ENCODE measurements around the gene SERBP1.
"Not testable (repeated sequence)": the region's sequence is repeated elsewhere in the genome, so short reads cannot be mapped to it uniquely, and the experiment has no call there.

GRCh38 chr1:67413101-67413500 is 17.1 kb downstream of the SERBP1 start:
- TF ChIP-seq CTCF (conservative IDR thresholded peaks at IDR 0.05); EZH2 (IDR thresholded peaks at IDR 0.05; ENCODE audit: low read depth): not testable (repeated sequence)
